GM21529 (cell line): ENCODE results near the gene CALN1.

Source experiments
- ATAC-seq: cut with Tn5 transposase; IDR thresholded peaks from one replicate; pipeline ENCODE4 v1.9.1; 2021; ENCODE audit not compliant: unreplicated experiment

Gene CALN1

DNA sequence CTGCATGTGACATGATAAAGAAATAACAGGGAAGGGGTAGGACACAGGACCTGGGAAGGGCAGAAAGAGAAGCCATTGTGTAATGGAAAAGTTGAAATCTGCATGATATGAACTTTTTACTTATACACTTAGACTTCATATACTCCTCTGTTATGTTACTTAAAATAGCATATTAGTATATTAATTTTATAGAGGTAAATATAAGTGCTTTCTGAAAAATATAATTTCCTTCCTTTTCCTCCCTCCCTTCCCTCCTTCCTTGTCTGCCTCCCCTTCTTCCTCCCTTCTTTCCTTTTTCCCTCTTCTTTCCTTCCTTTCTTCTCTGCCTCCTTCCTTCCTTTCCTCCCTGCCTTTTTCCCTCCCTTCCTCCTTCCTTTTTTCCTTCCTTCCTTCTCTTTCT lies 363.7 kb downstream of the CALN1 start:
- no peak for ATAC-seq

DNA sequence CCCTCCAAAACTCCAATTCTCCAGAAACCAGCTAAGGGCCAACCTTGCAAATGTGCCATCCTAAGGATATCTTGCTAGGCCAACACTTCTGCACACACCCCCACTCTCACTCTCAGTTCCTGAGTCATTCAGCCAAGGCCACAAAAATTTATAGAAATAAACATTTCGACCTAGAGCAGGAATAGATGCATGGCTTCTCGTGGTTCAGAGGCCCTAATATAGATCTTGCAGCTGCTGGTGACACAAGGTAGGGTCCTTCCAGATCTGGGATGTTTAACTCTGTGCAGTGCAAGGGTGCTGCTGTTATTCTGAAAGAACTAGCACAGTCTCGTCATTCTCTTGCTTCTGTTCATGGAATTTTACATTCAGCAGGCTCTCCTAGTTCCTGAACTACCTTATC lies 369.3 kb downstream of the CALN1 start:
- no peak for ATAC-seq

DNA sequence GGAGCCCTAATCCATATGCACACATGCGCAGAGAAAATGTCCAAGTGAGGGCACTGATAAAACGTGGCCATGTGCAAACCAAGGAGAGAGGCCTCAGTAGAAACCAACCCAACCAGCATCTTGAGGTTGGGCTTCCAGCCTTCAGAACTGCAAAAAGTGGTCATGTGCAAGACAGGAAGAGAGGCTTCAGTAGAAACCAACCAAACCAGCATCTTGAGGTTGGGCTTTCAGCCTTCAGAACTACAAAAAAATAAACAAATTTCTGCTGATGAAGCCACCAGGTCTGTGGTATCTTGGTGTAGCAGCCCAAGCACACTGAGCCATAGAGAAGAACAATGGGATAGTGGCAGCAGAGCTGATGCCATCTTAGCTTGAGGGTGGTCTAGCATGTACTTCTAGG lies 371.5 kb downstream of the CALN1 start:
- ATAC-seq: no peak

DNA sequence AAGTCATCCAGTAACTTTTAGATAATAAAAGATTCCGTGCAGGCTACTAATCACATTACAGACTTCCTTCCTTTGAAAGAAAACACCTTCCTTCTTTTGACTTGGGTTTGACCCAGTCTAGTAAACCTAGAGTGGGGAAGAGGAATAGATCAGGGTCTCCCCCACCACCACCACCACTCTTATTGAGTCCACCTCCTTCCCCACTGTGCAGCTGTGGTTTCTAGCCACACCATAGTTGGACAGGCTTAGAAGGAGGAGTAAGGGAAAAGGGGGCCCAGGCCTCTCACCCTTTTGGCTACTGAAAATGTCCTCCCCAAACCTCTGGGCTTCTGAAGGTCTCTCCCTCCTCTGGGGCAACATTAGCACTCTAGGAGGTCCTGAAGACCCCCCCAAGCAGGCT lies 372.7 kb downstream of the CALN1 start:
- ATAC-seq: no peak

- no peak for ATAC-seq
Measured at GRCh38 chr7:72038022-72038732, 374.0 kb downstream of the CALN1 start.

- ATAC-seq: no peak
Measured at GRCh38 chr7:72037516-72037915, 374.6 kb downstream of the CALN1 start.

DNA sequence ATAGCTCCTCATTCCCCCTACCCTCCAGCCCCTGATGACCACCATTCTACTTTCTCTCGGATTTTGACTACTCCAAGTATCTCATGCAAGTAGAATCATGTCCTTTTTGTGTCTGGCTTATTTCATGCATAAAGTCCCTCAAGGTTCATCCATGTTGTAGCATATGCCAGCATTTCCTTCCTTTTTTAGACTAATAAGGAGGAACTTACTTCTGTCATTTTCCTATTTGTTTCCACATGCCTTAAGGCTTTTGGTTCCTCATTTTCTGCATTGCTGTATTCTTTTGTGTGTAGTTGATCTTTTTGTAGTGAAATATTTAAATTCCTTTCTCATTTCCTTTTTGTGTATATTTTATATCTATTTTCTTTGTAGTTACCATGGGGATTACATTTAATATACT lies 376.9 kb downstream of the CALN1 start:
- ATAC-seq: no peak

DNA sequence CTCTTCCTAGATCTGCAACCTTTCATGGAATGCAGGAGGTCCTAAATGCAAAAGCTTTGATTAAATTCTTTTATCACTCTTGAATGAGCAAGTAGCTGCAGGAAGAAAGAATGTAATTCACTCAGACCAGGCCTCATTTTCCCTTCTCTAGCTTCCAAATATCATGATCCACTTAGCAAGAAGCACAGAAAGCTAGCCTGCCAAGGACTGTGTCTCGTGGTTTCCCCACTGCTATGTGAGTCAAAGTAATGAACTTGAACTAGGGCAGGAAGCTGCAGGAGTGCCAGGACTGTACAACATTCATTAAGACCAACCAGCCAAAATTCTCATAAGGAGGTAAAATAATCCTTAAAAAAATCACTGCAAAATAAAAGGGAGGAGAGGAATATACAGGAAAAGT lies 379.2 kb downstream of the CALN1 start:
- ATAC-seq: no peak

DNA sequence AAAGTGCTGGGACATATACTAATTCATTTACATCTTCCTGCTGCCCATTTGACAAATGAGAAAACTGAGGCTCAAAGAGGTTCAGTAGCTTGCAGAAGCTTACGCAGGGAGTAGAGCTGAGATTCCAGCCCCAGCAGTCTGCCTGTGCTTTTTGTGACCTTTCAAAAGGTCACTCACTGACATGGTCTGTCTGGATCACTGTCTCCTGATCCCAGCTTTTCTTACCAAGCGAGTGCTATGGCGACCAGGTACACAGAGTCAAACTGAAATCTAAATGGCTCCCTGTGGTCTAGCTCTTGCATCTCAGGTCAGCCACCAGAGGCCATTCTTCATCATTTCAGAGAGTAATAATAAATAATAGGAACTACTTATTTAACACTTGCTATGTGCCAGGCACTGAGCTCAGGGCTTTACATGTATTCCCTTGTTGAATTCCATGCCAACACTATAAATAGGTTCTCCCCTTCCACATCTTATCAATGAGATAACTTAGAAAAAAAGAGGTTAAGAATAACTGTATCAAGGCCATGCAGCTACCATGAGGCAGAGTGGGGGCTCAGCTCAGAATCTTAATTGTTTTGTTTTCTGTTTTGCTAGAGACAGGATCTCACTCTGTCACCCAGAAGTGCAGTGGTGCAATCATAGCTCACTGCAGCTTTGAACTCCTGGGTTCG lies 381.0 kb downstream of the CALN1 start:
- ATAC-seq: no peak

DNA sequence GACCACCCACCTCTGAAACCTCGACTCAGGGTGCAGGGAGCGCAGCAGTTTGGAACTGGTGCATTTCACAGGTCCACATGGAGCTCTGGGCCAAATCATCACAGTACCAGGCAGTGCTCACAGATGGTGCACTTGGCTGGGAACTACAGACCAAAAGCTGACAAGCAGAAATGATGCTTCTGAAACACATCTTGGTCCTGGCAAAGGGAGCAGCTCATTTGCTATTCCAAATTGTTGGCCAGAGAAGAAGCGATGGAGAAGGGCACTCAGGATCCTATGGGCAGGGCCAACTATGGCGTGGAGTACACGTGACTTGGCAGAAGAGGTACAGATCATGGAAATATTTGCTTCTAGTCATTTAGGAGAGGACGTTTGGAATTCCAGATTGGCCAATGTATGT lies 383.9 kb downstream of the CALN1 start:
- no peak for ATAC-seq

GRCh38 chr7:72025381-72025960 lies 386.7 kb downstream of the CALN1 start:
- ATAC-seq: no peak

GRCh38 chr7:72023926-72024325 lies 388.2 kb downstream of the CALN1 start:
- no peak for ATAC-seq

GRCh38 chr7:72021716-72022115 lies 390.4 kb downstream of the CALN1 start:
- ATAC-seq: no peak

DNA sequence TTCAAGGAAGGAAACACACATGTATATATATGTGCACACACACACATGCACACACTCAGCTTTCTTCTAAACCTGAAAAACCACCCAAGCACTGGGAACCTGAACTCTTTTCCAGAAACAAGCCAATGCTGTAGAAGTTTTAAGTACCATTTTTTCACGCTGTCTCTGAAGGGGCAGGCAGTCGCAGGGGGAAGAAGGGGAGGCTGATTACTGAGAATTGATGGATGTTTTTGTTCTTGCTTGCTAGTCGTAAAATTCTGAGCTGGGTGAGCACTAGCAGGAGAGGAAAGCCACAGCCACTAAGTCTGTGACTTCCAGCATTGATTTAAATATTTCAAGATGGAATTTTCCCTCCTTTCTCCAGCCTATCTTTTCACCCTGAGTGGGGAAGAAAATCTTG lies 391.8 kb downstream of the CALN1 start:
- no peak for ATAC-seq

DNA sequence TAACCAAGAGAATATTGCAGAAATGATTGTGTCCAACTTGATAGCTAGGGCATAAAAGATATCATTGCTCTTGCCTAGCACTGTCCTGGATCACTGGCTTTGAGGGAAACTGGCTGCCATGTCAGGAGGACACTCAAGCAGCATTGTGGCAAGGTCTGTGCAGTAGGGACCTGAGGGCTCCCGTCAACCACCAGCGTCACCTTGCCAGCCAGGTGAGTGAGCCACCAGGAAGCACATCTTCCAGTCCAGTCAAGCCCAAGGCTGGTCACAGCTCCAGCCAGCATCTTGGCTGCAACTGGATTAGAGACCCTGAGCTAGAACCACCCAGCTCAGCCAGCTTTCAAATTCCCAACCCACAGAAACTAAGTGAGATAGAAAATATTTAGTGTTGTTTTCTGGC lies 392.7 kb downstream of the CALN1 start:
- ATAC-seq: no peak

GRCh38 chr7:72017756-72018155 lies 394.4 kb downstream of the CALN1 start:
- ATAC-seq: no peak

GRCh38 chr7:72016574-72016973 lies 395.6 kb downstream of the CALN1 start:
- no peak for ATAC-seq

- no peak for ATAC-seq
Measured at GRCh38 chr7:72015136-72015535, 397.0 kb downstream of the CALN1 start.

DNA sequence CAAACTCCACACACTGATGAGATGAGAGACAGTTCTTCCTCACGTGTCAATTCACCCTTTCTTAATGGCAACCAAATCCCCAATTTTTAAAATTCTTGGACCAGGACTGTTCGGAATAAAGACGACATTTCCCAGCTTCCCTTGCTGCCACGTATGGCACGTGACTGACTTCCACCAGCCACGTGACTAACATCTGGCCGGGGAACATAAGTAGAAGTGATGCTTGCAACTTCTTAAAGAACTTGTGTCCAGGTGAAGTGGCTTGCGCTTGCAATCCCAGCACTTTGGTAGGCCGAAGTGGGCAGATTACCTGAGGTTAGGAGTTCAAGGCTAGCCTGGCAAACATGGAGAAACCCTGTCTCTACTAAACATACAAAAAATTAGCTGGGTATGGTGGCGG lies 405.1 kb downstream of the CALN1 start:
- no peak for ATAC-seq

DNA sequence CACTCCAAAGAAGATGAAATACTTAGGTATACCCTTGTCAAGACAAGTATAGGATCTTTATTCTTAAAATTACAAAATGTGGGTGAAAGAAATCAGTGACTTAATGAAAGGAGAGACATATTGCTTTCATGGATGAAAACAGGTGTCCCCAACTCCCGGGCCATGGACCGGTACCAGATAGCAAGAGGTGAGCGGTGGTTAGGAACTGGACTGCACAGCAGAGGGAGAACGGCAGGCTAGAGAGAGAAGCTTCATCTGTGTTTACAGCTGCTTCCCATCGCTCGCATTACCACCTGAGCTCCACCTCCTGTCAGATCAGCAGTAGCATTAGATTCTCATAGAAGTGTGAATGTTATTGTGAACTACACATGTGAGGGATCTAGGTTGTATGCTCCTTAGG lies 408.9 kb downstream of the CALN1 start:
- no peak for ATAC-seq

DNA sequence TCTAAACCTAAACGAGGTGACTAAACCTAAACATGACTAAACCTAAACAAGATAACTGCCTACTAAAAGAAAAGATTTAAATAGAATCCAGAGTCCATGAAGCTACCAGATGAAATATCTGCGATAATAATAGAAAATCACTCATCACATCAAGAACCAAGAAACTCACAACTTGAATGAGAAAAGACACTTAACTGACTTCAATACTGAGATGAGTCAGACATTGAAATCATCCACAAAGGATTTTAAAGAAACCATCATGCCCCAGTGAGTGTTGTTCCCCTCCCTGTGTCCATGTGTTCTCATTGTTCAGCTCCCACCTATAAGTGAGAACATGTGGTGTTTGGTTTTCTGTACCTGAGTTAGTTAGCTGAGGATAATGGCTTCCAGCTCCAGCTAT lies 416.0 kb downstream of the CALN1 start:
- ATAC-seq: no peak

DNA sequence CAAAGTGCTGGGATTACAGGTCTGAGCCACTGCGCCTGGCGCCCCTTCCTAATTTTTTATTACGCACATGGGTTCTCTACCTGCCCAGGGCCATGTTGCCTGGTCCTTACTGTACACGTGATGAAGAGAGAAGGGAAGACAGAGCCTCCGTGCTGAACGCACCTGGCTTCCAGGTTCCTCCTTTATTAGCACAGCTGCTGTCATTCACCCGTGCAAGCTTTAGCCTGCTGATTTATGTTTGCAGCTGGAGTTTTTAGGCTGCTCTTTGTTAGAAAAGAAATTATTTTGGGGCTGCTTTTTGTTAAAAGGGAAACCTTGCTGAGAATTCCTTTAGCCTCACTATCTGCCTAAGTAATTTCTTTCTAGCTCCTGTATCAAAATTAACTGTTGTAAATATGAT lies 417.0 kb downstream of the CALN1 start:
- no peak for ATAC-seq

- no peak for ATAC-seq
Measured at GRCh38 chr7:71991586-71991985, 420.6 kb downstream of the CALN1 start.
